Body of pancreas (tissue), 4 donors: Measurements from ENCODE around the gene KBTBD3. TPM values are rescaled to one million over a fixed set of nuclear protein-coding genes. Genes with fewer than 3 reads are reported as not detected.
"Not testable (repeated sequence)": the region's sequence is repeated elsewhere in the genome, so short reads cannot be mapped to it uniquely, and the experiment has no call there.

ENCODE experiments used
- ATAC-seq: fragments of 150-250 bp; one replicate; pipeline ENCODE4 v1.9.1; 2016
- DNase-seq, 4 donors: peaks; one replicate each; pipeline ENCODE4 v3.0.0-alpha.2; 2019
- H3K27ac ChIP-seq, 4 donors: fragments of 200-600 bp; sonication (generic); 1 replicate in 3 of 4; 2 replicates in 1 of 4; pipeline versions ENCODE4 v1.5.1 to v1.6.1; 2016 to 2019; ENCODE audit warnings: mild to moderate bottlenecking in 1 of 4, mixed read lengths in 1 of 4, moderate library complexity in 1 of 4
- H3K27me3 ChIP-seq, 2 donors: fragments of 200-600 bp; sonication (generic); one replicate each; pipeline ENCODE4 v1.6.0; 2016; ENCODE audit warnings: mild to moderate bottlenecking in 1 of 2
- H3K36me3 ChIP-seq, 2 donors: fragments of 200-600 bp; sonication (generic); replicated peaks in 1 of 2; 2 replicates each; pipeline ENCODE4 v1.5.1; 2016; ENCODE audit warnings: low read depth in 2 of 2; ENCODE audit not compliant: insufficient read depth in 1 of 2
- H3K4me1 ChIP-seq: fragments of 200-600 bp; sonication (generic); one replicate; pipeline ENCODE4 v1.6.0; 2016
- H3K4me3 ChIP-seq, 2 donors: fragments of 200-600 bp; sonication (generic); 1 replicate in 1 of 2; 2 replicates in 1 of 2; pipeline ENCODE4 v1.5.1; 2016 to 2019
- H3K9me3 ChIP-seq, 3 donors: fragments of 200-600 bp; sonication (generic); 1 replicate in 2 of 3; 2 replicates in 1 of 3; pipeline ENCODE4 v1.5.1; 2016
- CTCF ChIP-seq, 7 experiments: fragments of 450-650 bp in 4 of 7; fragments of 200-600 bp in 3 of 7; sonication (generic) in 3 of 7; IDR thresholded peaks; one replicate each; pipeline ENCODE4 v1.5.1; 2016 to 2019; ENCODE audit warnings: antibody characterized with exemption in 7 of 7
- POLR2A ChIP-seq, 3 donors: fragments of 450-650 bp; IDR thresholded peaks; one replicate each; pipeline ENCODE4 v1.6.1; 2016; ENCODE audit warnings: antibody characterized with exemption in 3 of 3, mild to moderate bottlenecking in 2 of 3
- WGBS, 2 donors: methylation state at CpG; one replicate each; pipeline ENCODE4 v1.1.5; 2017; 5-methylcytosine and 5-hydroxymethylcytosine counted together
- intact Hi-C: fragments of 100-400 bp; cut with DNase I; formaldehyde crosslinking; loops from one replicate; pipeline ENCODE4 v1.15.1; 2023
- total RNA-seq, 2 donors: library from RNA; depleted of rRNA; stranded (reverse); fragments of >200 nt; gene quantifications; one replicate each; pipeline ENCODE4 v1.1.0, GENCODE V29; 2016

Gene KBTBD3
- total RNA-seq, 2 donors from 2014 or later, result 2.0 to 5.7 TPM

DNA sequence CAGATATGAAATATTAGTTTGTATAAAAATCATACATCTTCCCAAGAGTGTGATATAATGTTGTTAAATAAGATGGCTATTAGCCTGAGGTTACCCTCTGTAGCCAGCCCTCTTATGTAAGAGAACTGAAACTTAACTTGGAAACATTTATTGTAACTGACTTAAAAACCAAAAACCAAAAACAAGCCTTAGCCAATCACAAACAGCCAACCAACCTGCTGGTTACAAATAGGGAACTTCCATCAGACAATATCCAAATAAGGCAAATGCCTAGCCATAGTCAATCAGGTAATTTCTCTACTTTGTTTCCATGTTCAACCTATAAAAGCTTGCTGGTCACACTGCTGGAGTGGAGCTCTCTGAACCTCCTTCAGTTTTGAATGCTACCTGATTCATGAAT, 14.1 kb downstream of the KBTBD3 start:
- TF ChIP-seq POLR2A (IDR thresholded peaks at IDR 0.05) (no peak), CTCF (IDR thresholded peaks at IDR 0.05) (no peak)
- Histone ChIP-seq H3K27ac (no peak overlapping the region), H3K27me3 (no peaks in the 10 kb centered on the region), H3K9me3 (no peaks in the 10 kb centered on the region), H3K36me3 (no peaks in the 10 kb centered on the region), H3K4me3 (no peak overlapping the region), H3K4me1 (no peaks in the 10 kb centered on the region)
- DNase-seq (no peak), ATAC-seq (no peak)
- intact Hi-C loops, result no loop called here

GRCh38 chr11:106061954-106062949, 14.9 kb downstream of the KBTBD3 start:
- WGBS, 2 donors, result 100% methylated on average over 1 of the region's 1 CpG
- no peaks in the 10 kb centered on the region for H3K27me3 ChIP-seq
- H3K36me3 ChIP-seq, result no peaks in the 10 kb centered on the region
- ATAC-seq (no peak), DNase-seq (no peak)
- H3K27ac ChIP-seq, result no peak overlapping the region
- H3K4me3 ChIP-seq, result no peak overlapping the region
- intact Hi-C loops, result no loop called here
- TF ChIP-seq POLR2A (IDR thresholded peaks at IDR 0.05) (no peak), CTCF (IDR thresholded peaks at IDR 0.05) (no peak)
- no peaks in the 10 kb centered on the region for H3K9me3 ChIP-seq
- no peaks in the 10 kb centered on the region for H3K4me1 ChIP-seq

GRCh38 chr11:106061249-106061784, 15.8 kb downstream of the KBTBD3 start:
- Histone ChIP-seq H3K27me3 (no peaks in the 10 kb centered on the region), H3K4me1 (no peaks in the 10 kb centered on the region), H3K4me3 (no peak overlapping the region), H3K27ac (no peak overlapping the region), H3K36me3 (no peaks in the 10 kb centered on the region), H3K9me3 (no peaks in the 10 kb centered on the region)
- TF ChIP-seq POLR2A (IDR thresholded peaks at IDR 0.05), result no peak
- TF ChIP-seq CTCF (IDR thresholded peaks at IDR 0.05), result no peak
- intact Hi-C loops, result no loop called here
- DNase-seq (no peak), ATAC-seq (no peak)

GRCh38 chr11:106059617-106060016, 17.5 kb downstream of the KBTBD3 start:
- H3K4me3 ChIP-seq, result no peak overlapping the region
- intact Hi-C loops, result no loop called here
- no peaks in the 10 kb centered on the region for H3K27me3 ChIP-seq
- no peaks in the 10 kb centered on the region for H3K36me3 ChIP-seq
- WGBS, 2 donors, result 87 to 100% methylated on average over 1 of the region's 1 CpG
- no peak overlapping the region for H3K27ac ChIP-seq
- H3K9me3 ChIP-seq, result no peaks in the 10 kb centered on the region
- no peaks in the 10 kb centered on the region for H3K4me1 ChIP-seq
- no peak for DNase-seq
- no peak for TF ChIP-seq CTCF (IDR thresholded peaks at IDR 0.05)
- ATAC-seq, result no peak

- H3K27me3 ChIP-seq, H3K27ac ChIP-seq, intact Hi-C loops, DNase-seq, H3K36me3 ChIP-seq, H3K4me3 ChIP-seq, H3K4me1 ChIP-seq, ATAC-seq, H3K9me3 ChIP-seq: not testable (repeated sequence)
- 95 to 98% methylated on average over 14 of the region's 14 CpGs for WGBS, 2 donors
These were observed 18.8 kb downstream of the KBTBD3 start for GRCh38 chr11:106058377-106058776.
